KG1 (cell line): Measurements from ENCODE around the gene BST1.

ENCODE experiments used
- DNase-seq: peaks from one replicate; lab custom pipeline; 2025; lab: John Stamatoyannopoulos, UW

BST1 gene

GRCh38 chr4:15779809-15780208, 76.9 kb downstream of the BST1 start:
- DNase-seq: no peak

- no peak for DNase-seq
These were observed 78.7 kb downstream of the BST1 start for GRCh38 chr4:15781427-15782095.
